Body of pancreas (tissue), 4 donors: Measurements from ENCODE around the gene LRIT2. TPM values are rescaled to one million over a fixed set of nuclear protein-coding genes. Genes with fewer than 3 reads are reported as not detected.

Experiments
- ATAC-seq: fragments of 150-250 bp; one replicate; pipeline ENCODE4 v1.9.1; 2016
- DNase-seq, 4 donors: peaks; one replicate each; pipeline ENCODE4 v3.0.0-alpha.2; 2019
- H3K27ac ChIP-seq, 4 donors: fragments of 200-600 bp; sonication (generic); 1 replicate in 3 of 4; 2 replicates in 1 of 4; pipeline versions ENCODE4 v1.5.1 to v1.6.1; 2016 to 2019; ENCODE audit warnings: mild to moderate bottlenecking in 1 of 4, mixed read lengths in 1 of 4, moderate library complexity in 1 of 4
- H3K27me3 ChIP-seq, 2 donors: fragments of 200-600 bp; sonication (generic); one replicate each; pipeline ENCODE4 v1.6.0; 2016; ENCODE audit warnings: mild to moderate bottlenecking in 1 of 2
- H3K36me3 ChIP-seq, 2 donors: fragments of 200-600 bp; sonication (generic); replicated peaks in 1 of 2; 2 replicates each; pipeline ENCODE4 v1.5.1; 2016; ENCODE audit warnings: low read depth in 2 of 2; ENCODE audit not compliant: insufficient read depth in 1 of 2
- H3K4me1 ChIP-seq: fragments of 200-600 bp; sonication (generic); one replicate; pipeline ENCODE4 v1.6.0; 2016
- H3K4me3 ChIP-seq, 2 donors: fragments of 200-600 bp; sonication (generic); 1 replicate in 1 of 2; 2 replicates in 1 of 2; pipeline ENCODE4 v1.5.1; 2016 to 2019
- H3K9me3 ChIP-seq, 3 donors: fragments of 200-600 bp; sonication (generic); 1 replicate in 2 of 3; 2 replicates in 1 of 3; pipeline ENCODE4 v1.5.1; 2016
- POLR2A ChIP-seq, 3 donors: fragments of 450-650 bp; IDR thresholded peaks; one replicate each; pipeline ENCODE4 v1.6.1; 2016; ENCODE audit warnings: antibody characterized with exemption in 3 of 3, mild to moderate bottlenecking in 2 of 3
- WGBS, 2 donors: methylation state at CpG; one replicate each; pipeline ENCODE4 v1.1.5; 2017; 5-methylcytosine and 5-hydroxymethylcytosine counted together
- intact Hi-C: fragments of 100-400 bp; cut with DNase I; formaldehyde crosslinking; loops from one replicate; pipeline ENCODE4 v1.15.1; 2023
- total RNA-seq, 2 donors: library from RNA; depleted of rRNA; stranded (reverse); fragments of >200 nt; gene quantifications; one replicate each; pipeline ENCODE4 v1.1.0, GENCODE V29; 2016
- TF ChIP-seq, protein P1 (sequence below), 7 experiments: fragments of 450-650 bp in 4 of 7; fragments of 200-600 bp in 3 of 7; sonication (generic) in 3 of 7; IDR thresholded peaks; one replicate each; pipeline ENCODE4 v1.5.1; 2016 to 2019; ENCODE audit warnings: antibody characterized with exemption in 7 of 7

LRIT2 gene
- total RNA-seq, 2 donors from 2014 or later = not detected

DNA sequence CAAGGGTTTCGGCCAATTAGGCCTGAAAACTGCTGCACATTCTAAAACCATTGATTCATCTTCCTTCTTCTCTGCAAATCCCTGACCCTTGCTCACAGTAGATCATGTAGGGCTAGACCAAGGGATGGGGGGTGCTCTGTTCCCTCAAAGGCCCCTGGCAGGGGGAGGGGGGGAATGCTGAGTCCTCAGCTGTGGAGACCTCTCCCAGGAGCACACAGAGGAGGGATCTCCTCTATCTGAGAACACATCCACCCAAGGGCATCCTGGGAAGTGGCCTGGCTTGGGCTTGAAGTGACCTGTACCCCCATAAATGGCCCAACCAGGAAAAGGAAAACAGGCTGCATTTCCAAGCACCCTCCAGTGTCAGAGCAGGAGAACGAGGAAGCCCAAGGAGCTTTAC is 32.0 kb downstream of the LRIT2 start:
- Histone ChIP-seq H3K4me3 (no peak overlapping the region), H3K27me3 (peaks cover 0 to 22% of the 10 kb centered on the region in 2 donors), H3K9me3 (no peaks in the 10 kb centered on the region), H3K36me3 (no peaks in the 10 kb centered on the region), H3K4me1 (peaks cover 14% of the 10 kb centered on the region), H3K27ac (no peak overlapping the region)
- ATAC-seq = no peak
- intact Hi-C loops = no loop called here
- WGBS, 2 donors = 88 to 94% methylated on average over 2 of the region's 2 CpGs
- TF ChIP-seq POLR2A (IDR thresholded peaks at IDR 0.05) = no peak
- TF ChIP-seq, protein P1, sequence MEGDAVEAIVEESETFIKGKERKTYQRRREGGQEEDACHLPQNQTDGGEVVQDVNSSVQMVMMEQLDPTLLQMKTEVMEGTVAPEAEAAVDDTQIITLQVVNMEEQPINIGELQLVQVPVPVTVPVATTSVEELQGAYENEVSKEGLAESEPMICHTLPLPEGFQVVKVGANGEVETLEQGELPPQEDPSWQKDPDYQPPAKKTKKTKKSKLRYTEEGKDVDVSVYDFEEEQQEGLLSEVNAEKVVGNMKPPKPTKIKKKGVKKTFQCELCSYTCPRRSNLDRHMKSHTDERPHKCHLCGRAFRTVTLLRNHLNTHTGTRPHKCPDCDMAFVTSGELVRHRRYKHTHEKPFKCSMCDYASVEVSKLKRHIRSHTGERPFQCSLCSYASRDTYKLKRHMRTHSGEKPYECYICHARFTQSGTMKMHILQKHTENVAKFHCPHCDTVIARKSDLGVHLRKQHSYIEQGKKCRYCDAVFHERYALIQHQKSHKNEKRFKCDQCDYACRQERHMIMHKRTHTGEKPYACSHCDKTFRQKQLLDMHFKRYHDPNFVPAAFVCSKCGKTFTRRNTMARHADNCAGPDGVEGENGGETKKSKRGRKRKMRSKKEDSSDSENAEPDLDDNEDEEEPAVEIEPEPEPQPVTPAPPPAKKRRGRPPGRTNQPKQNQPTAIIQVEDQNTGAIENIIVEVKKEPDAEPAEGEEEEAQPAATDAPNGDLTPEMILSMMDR (IDR thresholded peaks at IDR 0.05) = no peak
- no peak for DNase-seq

DNA sequence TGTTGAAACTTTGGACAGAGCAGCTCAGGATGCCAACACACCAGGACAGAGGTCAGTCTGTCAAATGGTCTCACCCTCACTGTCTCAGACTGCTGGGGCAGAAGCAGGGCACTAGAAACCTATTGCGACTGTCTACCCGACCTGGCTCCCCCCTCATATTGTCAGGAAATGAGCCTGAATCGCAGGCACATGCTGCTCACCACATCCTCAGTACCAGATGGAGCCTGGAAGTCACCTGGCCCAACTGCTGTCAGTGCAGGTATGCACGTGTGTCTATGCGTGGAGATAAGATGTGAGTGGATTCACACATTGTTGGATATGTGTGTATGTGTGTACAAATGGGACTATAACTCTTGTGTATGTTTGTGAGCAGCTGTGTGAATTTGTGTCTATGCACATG is 34.2 kb downstream of the LRIT2 start:
- no peaks in the 10 kb centered on the region for H3K9me3 ChIP-seq
- intact Hi-C loops = no loop called here

DNA sequence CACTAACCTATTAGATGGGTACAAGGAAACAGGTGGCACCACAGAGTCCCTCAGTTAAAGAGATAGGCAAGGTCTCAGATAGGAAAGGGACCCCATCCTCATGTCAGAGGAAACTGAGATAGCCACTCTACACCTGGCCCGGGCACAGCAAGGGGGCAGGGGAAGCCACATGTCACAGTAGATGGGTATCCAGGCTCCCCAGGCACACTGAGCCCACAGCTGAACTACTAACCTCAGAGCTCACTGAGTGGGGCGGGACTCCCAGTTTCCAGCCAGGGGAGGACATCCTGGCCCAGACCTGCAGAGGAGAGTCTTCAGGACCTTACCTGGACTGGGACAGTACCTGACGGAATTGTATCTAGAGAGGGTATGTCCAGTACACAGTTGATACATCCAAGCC is 34.7 kb downstream of the LRIT2 start:
- TF ChIP-seq POLR2A (IDR thresholded peaks at IDR 0.05) = no peak
- TF ChIP-seq, protein P1 (IDR thresholded peaks at IDR 0.05) = no peak
- Histone ChIP-seq H3K4me3 (no peak overlapping the region), H3K36me3 (no peaks in the 10 kb centered on the region), H3K4me1 (peaks cover 14% of the 10 kb centered on the region), H3K27me3 (peaks cover 0 to 15% of the 10 kb centered on the region in 2 donors), H3K27ac (no peak overlapping the region), H3K9me3 (no peaks in the 10 kb centered on the region)
- WGBS, 2 donors = 50 to 58% methylated on average over 1 to 3 of the region's 3 CpGs
- DNase-seq (no peak), ATAC-seq (no peak)
- intact Hi-C loops = no loop called here

More for the DNA sequence above, 34.2 kb downstream of the LRIT2 start:
- H3K4me3 ChIP-seq = no peak overlapping the region
- no peak for DNase-seq
- H3K4me1 ChIP-seq = peaks cover 14% of the 10 kb centered on the region
- no peaks in the 10 kb centered on the region for H3K36me3 ChIP-seq
- no peak for TF ChIP-seq POLR2A (IDR thresholded peaks at IDR 0.05)
- TF ChIP-seq, protein P1 (IDR thresholded peaks at IDR 0.05) = no peak
- H3K27me3 ChIP-seq = peaks cover 0 to 20% of the 10 kb centered on the region in 2 donors
- ATAC-seq = no peak
- 49 to 64% methylated on average over 4 to 5 of the region's 5 CpGs for WGBS, 2 donors
- H3K27ac ChIP-seq = no peak overlapping the region

DNA sequence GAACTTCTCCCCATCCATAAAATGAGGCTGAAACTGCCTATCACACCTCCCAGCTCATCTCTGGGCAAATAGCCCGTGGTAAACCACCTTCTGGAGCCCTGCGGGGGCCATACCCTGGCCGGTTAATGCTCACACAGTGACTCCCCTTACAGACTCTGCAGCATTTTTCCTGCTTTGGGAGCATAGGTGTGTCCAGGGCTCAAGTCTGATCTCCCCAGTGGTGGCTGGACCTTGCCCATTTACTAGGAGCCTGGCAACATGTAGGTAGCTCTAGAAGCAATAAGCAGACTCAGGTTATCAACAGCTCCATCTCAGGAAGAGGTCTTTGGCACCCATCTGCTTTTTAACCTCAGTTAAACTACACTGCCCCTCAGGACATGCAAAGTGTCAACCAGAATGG is 36.5 kb downstream of the LRIT2 start:
- intact Hi-C loops = no loop called here
- H3K27me3 ChIP-seq = no peaks in the 10 kb centered on the region
- DNase-seq (no peak), ATAC-seq (no peak)
- TF ChIP-seq POLR2A (IDR thresholded peaks at IDR 0.05) = no peak
- TF ChIP-seq, protein P1 (IDR thresholded peaks at IDR 0.05) = no peak
- no peaks in the 10 kb centered on the region for H3K36me3 ChIP-seq
- H3K4me1 ChIP-seq = no peaks in the 10 kb centered on the region
- H3K4me3 ChIP-seq = no peak overlapping the region
- WGBS, 2 donors = 58% methylated on average over 3 of the region's 3 CpGs; no CpG with 5 or more reads in 1 of the 2 donors
- H3K9me3 ChIP-seq = no peaks in the 10 kb centered on the region
- no peak overlapping the region for H3K27ac ChIP-seq

DNA sequence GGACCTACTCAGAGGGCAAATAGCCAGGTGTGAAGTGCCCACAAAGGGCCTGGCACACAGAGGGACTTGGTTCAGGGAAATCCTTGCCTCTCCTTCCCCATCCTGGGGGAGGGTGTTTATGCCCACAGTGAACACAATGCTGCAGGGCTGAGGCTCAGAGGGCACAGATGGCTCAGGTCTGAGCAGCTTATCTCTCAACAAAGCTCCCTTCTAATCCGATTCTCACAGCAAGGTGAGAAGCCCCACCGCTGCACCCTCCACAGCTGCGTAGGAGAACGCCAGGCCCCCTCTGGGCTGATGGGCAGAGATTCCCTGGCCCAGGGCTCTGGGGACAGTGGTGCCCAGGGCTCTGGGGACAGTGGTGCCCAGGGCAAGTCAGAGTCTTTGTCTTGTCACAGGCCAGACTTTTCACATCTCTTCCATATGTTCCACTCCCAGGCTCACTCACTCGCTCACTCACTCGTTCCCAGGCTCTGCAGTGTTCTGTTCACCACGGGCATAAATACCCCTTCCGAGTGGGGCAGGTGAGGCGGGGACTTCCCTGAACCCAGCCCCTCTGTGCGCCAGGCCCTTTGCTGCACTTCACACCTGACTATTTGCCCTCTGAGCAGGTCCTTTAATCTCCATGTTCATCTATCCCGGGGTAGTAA is 39.7 kb downstream of the LRIT2 start:
- intact Hi-C loops = no loop called here
- H3K27me3 ChIP-seq = no peaks in the 10 kb centered on the region
- no peak overlapping the region for H3K27ac ChIP-seq
- TF ChIP-seq POLR2A (IDR thresholded peaks at IDR 0.05) = no peak
- TF ChIP-seq, protein P1 (IDR thresholded peaks at IDR 0.05) = no peak
- DNase-seq (no peak), ATAC-seq (no peak)
- 44 to 47% methylated on average over 11 of the region's 11 CpGs for WGBS, 2 donors
- no peaks in the 10 kb centered on the region for H3K4me1 ChIP-seq
- no peaks in the 10 kb centered on the region for H3K9me3 ChIP-seq
- H3K4me3 ChIP-seq = no peak overlapping the region
- H3K36me3 ChIP-seq = no peaks in the 10 kb centered on the region
